Measurements from ENCODE around the gene IL27RA.
"Not testable (repeated sequence)": the region's sequence is repeated elsewhere in the genome, so short reads cannot be mapped to it uniquely, and the experiment has no call there.

Gene IL27RA

GRCh38 chr19:14006085-14006765 lies 25.3 kb upstream of the IL27RA start, which contains the start of gene RFX1:
Gene RFX1 (minus strand): TSS chr19:14006320. CDS start chr19:13993843, 12,477 bp downstream.
- DNase-seq (ENCODE audit: low read depth): peak; percentile 100
- TF ChIP-seq CTCF (IDR thresholded peaks at IDR 0.05; ENCODE audit: low read depth, low read length, missing control alignments): no peak
- peak within 1 kb of the TSS; percentile 86 for H3K4me3 ChIP-seq (ENCODE audit: low read depth, low read length)

- DNase-seq (ENCODE audit: low read depth): no peak
- no peak for TF ChIP-seq CTCF (IDR thresholded peaks at IDR 0.05; ENCODE audit: low read depth, low read length, missing control alignments)
- H3K4me3 ChIP-seq (ENCODE audit: low read depth, low read length): peak overlapping the region; percentile 86
Observed at GRCh38 chr19:14006766-14007562, 24.6 kb upstream of the IL27RA start.

DNA sequence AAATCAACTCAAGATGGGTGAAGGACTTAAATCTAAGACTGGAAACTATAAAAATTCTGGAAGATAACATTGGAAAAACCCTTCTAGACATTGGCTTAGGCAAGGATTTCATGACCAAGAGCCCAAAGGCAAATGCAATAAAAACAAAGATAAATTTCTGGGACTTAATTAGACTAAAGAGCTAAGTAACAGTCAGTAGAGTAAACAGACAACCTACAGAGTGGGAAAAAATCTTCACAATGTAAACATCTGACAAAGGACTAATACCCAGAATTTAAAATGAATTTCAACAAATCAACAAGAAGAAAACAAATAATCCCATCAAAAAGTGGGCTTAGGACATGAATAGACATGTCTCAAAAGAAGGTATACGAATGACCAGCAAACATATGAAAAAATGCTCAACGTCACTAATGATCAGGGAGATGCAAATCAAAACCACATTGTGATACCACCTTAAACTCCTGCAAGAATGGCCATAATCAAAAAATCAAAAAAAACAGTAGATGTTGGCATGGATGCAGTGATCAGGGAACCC lies 19.1 kb upstream of the IL27RA start:
- no peak overlapping the region for H3K4me3 ChIP-seq (ENCODE audit: low read depth, low read length)
- TF ChIP-seq CTCF (IDR thresholded peaks at IDR 0.05; ENCODE audit: low read depth, low read length, missing control alignments): no peak
- DNase-seq (ENCODE audit: low read depth): no peak

DNA sequence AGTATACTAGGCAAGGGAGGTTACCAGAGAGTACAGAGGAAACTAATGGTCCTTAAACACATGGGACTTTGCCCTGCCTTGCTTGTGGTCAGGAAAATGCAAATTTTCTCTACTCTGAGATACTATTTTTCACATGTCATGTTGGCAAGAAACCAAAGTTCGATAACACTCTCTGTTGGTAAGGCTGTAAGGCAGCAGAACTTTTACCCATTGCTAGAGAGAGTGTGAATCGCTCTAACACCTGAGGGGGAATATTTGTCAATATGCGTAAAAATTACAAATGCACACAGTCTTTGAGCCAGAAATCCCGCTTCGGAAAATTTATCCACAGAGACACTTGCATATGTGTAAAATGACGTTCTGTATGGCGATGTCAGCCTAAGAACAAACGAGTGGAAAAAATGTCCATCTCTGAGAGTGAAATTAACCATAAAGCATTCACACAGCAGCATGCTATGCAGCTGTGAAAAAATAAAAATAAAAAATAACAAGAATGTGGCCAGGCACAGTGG lies 16.0 kb upstream of the IL27RA start:
- peak; percentile 85 for DNase-seq (ENCODE audit: low read depth)
- H3K4me3 ChIP-seq (ENCODE audit: low read depth, low read length): peak overlapping the region; percentile 25; the same call in 1 of the 2 replicates
- TF ChIP-seq CTCF (IDR thresholded peaks at IDR 0.05; ENCODE audit: low read depth, low read length, missing control alignments): no peak

DNA sequence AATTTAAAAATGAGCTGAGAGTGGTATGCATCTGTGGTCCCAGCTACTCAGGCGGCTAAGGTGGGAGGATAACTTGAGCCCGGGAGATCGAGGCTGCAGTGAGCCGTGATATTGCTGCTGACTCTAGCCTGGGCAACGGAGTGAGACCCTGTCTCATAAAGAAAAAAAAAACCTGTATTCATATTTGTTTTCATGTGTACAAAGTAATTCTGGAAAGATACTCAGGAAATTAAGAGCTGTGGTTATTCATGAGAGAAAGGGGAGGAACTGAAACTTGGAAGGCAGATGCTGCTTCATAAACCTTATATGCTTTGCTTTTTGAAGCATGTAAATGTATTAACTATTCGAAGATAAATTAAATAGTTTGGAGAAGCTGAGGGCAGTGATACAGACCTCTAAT lies 12.5 kb upstream of the IL27RA start:
- H3K4me3 ChIP-seq (ENCODE audit: low read depth, low read length): no peak overlapping the region
- DNase-seq (ENCODE audit: low read depth): no peak
- TF ChIP-seq CTCF (IDR thresholded peaks at IDR 0.05; ENCODE audit: low read depth, low read length, missing control alignments): no peak

- H3K4me3 ChIP-seq (ENCODE audit: low read depth, low read length); DNase-seq (ENCODE audit: low read depth): not testable (repeated sequence)
Observed at GRCh38 chr19:14019739-14020138, 11.8 kb upstream of the IL27RA start.

- no peak for DNase-seq (ENCODE audit: low read depth)
Observed at GRCh38 chr19:14021474-14021873, 10.1 kb upstream of the IL27RA start.

More at GRCh38 chr19:14021474-14021873, 10.1 kb upstream of the IL27RA start:
- no peak overlapping the region for H3K4me3 ChIP-seq (ENCODE audit: low read depth, low read length)
- TF ChIP-seq CTCF (IDR thresholded peaks at IDR 0.05; ENCODE audit: low read depth, low read length, missing control alignments): no peak
